Ovary (tissue), 3 donors: ENCODE measurements around the gene ALPG.

Source experiments
- POLR2A ChIP-seq: fragments of 450-650 bp; IDR thresholded peaks from one replicate; pipeline ENCODE4 v1.6.1; 2017; ENCODE audit warnings: antibody characterized with exemption, mild to moderate bottlenecking, moderate library complexity
- TF ChIP-seq, protein P1 (sequence below), 3 donors: fragments of 450-650 bp in 2 of 3; fragments of 200-600 bp in 1 of 3; IDR thresholded peaks; one replicate each; pipeline versions ENCODE4 v1.5.1 to v1.8.0; 2016 to 2022; ENCODE audit warnings: antibody characterized with exemption in 3 of 3, mild to moderate bottlenecking in 1 of 3
- donor health status: DM: no; HTN: no; CAD: no.

DNA sequence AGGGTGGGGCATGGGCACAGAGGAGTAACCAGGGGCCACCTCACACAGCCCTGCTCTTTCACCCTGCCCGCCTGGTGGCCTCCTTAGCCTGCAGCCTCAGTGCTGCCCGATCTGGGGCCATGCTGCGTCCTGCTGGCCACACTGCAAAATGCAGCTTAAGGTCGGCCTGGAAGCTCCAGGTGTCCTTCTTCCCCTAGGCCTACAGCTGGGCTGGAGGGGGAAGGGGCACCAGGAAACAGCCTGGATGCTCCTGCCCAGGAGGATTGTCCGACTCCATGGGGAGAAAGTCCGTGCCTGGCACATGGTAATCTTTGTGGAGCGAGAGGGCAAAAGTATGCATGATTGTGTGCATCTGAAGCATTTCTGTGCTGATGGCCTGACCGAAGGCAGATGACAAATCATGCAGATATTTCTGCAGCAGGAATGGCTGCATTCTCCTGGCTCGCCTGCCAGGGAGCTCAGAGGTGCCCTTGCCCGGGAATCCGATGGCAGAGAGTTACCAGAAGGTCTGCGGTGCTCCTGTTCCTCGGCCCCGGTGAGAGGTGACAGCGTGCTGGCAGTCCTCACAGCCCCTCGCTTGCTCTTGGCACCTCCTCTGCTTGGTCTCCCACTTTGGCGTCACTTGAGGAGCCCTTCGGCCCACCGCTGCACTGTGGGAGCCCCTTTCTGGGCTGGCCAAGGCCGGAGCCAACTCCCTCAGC is 40.9 kb upstream of the ALPG start:
- TF ChIP-seq POLR2A = no peak
- TF ChIP-seq, protein P1, sequence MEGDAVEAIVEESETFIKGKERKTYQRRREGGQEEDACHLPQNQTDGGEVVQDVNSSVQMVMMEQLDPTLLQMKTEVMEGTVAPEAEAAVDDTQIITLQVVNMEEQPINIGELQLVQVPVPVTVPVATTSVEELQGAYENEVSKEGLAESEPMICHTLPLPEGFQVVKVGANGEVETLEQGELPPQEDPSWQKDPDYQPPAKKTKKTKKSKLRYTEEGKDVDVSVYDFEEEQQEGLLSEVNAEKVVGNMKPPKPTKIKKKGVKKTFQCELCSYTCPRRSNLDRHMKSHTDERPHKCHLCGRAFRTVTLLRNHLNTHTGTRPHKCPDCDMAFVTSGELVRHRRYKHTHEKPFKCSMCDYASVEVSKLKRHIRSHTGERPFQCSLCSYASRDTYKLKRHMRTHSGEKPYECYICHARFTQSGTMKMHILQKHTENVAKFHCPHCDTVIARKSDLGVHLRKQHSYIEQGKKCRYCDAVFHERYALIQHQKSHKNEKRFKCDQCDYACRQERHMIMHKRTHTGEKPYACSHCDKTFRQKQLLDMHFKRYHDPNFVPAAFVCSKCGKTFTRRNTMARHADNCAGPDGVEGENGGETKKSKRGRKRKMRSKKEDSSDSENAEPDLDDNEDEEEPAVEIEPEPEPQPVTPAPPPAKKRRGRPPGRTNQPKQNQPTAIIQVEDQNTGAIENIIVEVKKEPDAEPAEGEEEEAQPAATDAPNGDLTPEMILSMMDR (IDR thresholded peaks at IDR 0.05) = no peak
